Eye (tissue), 1 donor: ENCODE results near the gene RNF152.

ENCODE experiments used
- DNase-seq: peaks from one replicate; pipeline ENCODE4 v3.0.0-alpha.2; 2015

The RNF152 gene

GRCh38 chr18:61893971-61894750, 1.4 kb upstream of the RNF152 start:
- DNase-seq: peak; percentile 84

- peak; percentile 83 for DNase-seq
Measured at GRCh38 chr18:61893309-61893970, 633 bp upstream of the RNF152 start.

GRCh38 chr18:61891894-61892293, 913 bp downstream of the RNF152 start:
- DNase-seq: no peak

GRCh38 chr18:61891271-61891670, 1.5 kb downstream of the RNF152 start:
- no peak for DNase-seq

- DNase-seq: no peak
Measured at GRCh38 chr18:61890344-61890743, 2.5 kb downstream of the RNF152 start.

GRCh38 chr18:61889541-61889940, 3.3 kb downstream of the RNF152 start:
- DNase-seq: no peak

GRCh38 chr18:61888622-61889021, 4.2 kb downstream of the RNF152 start:
- no peak for DNase-seq

GRCh38 chr18:61887838-61888237, 5.0 kb downstream of the RNF152 start:
- no peak for DNase-seq

- no peak for DNase-seq
Measured at GRCh38 chr18:61883547-61883946, 9.3 kb downstream of the RNF152 start.

GRCh38 chr18:61882296-61883004, 10.4 kb downstream of the RNF152 start:
- DNase-seq: no peak

GRCh38 chr18:61876899-61877298, 15.9 kb downstream of the RNF152 start:
- no peak for DNase-seq

GRCh38 chr18:61870151-61870550, 22.7 kb downstream of the RNF152 start:
- no peak for DNase-seq

- no peak for DNase-seq
Measured at GRCh38 chr18:61869636-61870035, 23.2 kb downstream of the RNF152 start.

GRCh38 chr18:61865466-61866175, 27.2 kb downstream of the RNF152 start:
- no peak for DNase-seq

GRCh38 chr18:61861372-61861771, 31.4 kb downstream of the RNF152 start:
- DNase-seq: no peak

- DNase-seq: no peak
Measured at GRCh38 chr18:61860302-61860701, 32.5 kb downstream of the RNF152 start.

- no peak for DNase-seq
Measured at GRCh38 chr18:61859113-61859512, 33.7 kb downstream of the RNF152 start.

GRCh38 chr18:61856678-61857077, 36.1 kb downstream of the RNF152 start:
- no peak for DNase-seq

GRCh38 chr18:61855449-61856378, 37.1 kb downstream of the RNF152 start:
- no peak for DNase-seq

- DNase-seq: no peak
Measured at GRCh38 chr18:61854578-61855448, 38.0 kb downstream of the RNF152 start.

GRCh38 chr18:61853855-61854254, 39.0 kb downstream of the RNF152 start:
- no peak for DNase-seq
